GM18520 (cell line): ENCODE results near the gene PLXDC2.
A peak's percentile ranks its signal among the peaks of the same experiment; 100 is the strongest.

Experiments used
- ATAC-seq: cut with Tn5 transposase; IDR thresholded peaks from one replicate; pipeline ENCODE4 v1.9.1; 2021; ENCODE audit not compliant: unreplicated experiment

Gene PLXDC2

GRCh38 chr10:19932806-19933371 lies 116.7 kb downstream of the PLXDC2 start:
- ATAC-seq = no peak

GRCh38 chr10:19933772-19934171 lies 117.5 kb downstream of the PLXDC2 start:
- ATAC-seq = no peak

GRCh38 chr10:19935176-19935575 lies 118.9 kb downstream of the PLXDC2 start:
- ATAC-seq = no peak

GRCh38 chr10:19936289-19936688 lies 120.1 kb downstream of the PLXDC2 start:
- ATAC-seq = no peak

- no peak for ATAC-seq
Observed at GRCh38 chr10:19937989-19938388, 121.8 kb downstream of the PLXDC2 start.

GRCh38 chr10:19941206-19941880 lies 125.1 kb downstream of the PLXDC2 start:
- no peak for ATAC-seq

GRCh38 chr10:19944911-19945663 lies 128.9 kb downstream of the PLXDC2 start:
- peak; percentile 34 for ATAC-seq

GRCh38 chr10:19946245-19946644 lies 130.0 kb downstream of the PLXDC2 start:
- ATAC-seq = no peak

- no peak for ATAC-seq
Observed at GRCh38 chr10:19946791-19947190, 130.6 kb downstream of the PLXDC2 start.

GRCh38 chr10:19947215-19947614 lies 131.0 kb downstream of the PLXDC2 start:
- ATAC-seq = no peak

GRCh38 chr10:19947656-19948055 lies 131.4 kb downstream of the PLXDC2 start:
- peak; percentile 40 for ATAC-seq

- no peak for ATAC-seq
Observed at GRCh38 chr10:19952224-19953010, 136.2 kb downstream of the PLXDC2 start.

GRCh38 chr10:19954601-19955000 lies 138.4 kb downstream of the PLXDC2 start:
- no peak for ATAC-seq

- ATAC-seq = no peak
Observed at GRCh38 chr10:19956516-19957032, 140.3 kb downstream of the PLXDC2 start.

GRCh38 chr10:19958787-19959186 lies 142.6 kb downstream of the PLXDC2 start:
- ATAC-seq = peak; percentile 93

- no peak for ATAC-seq
Observed at GRCh38 chr10:19961076-19962053, 145.1 kb downstream of the PLXDC2 start.

- ATAC-seq = no peak
Observed at GRCh38 chr10:19964625-19965024, 148.4 kb downstream of the PLXDC2 start.

GRCh38 chr10:19966751-19967150 lies 150.5 kb downstream of the PLXDC2 start:
- ATAC-seq = no peak

- ATAC-seq = no peak
Observed at GRCh38 chr10:19967981-19968380, 151.7 kb downstream of the PLXDC2 start.

- no peak for ATAC-seq
Observed at GRCh38 chr10:19968745-19969144, 152.5 kb downstream of the PLXDC2 start.
